WI38 (cell line): ENCODE data around the gene ARX.

Experiments
- H3K4me3 ChIP-seq: 2 replicates; pipeline ENCODE4 v1.5.1; 2011; ENCODE audit warnings: low read depth, mild to moderate bottlenecking, control low read depth, low read length
- CTCF ChIP-seq: IDR thresholded peaks from 2 replicates; pipeline ENCODE4 v1.5.1; 2012; ENCODE audit warnings: low read depth, mild to moderate bottlenecking, control low read depth, low read length

The ARX gene

GRCh38 chrX:24956828-24957227 lies 58.9 kb downstream of the ARX start:
- no peak overlapping the region for H3K4me3 ChIP-seq
- no peak for TF ChIP-seq CTCF

- no peak overlapping the region for H3K4me3 ChIP-seq
- no peak for TF ChIP-seq CTCF
These were observed 60.3 kb downstream of the ARX start for GRCh38 chrX:24955372-24955930.

- H3K4me3 ChIP-seq: no peak overlapping the region
- no peak for TF ChIP-seq CTCF
These were observed 61.0 kb downstream of the ARX start for GRCh38 chrX:24954732-24955131.
